HG02970 (cell line): ENCODE results near the gene GUCY1B1.
"Not testable (repeated sequence)": the region's sequence is repeated elsewhere in the genome, so short reads cannot be mapped to it uniquely, and the experiment has no call there.

ENCODE experiments used
- ATAC-seq: cut with Tn5 transposase; IDR thresholded peaks from one replicate; pipeline ENCODE4 v1.9.1; 2021; ENCODE audit warnings: mild to moderate bottlenecking, moderate library complexity, moderate number of reproducible peaks; ENCODE audit not compliant: unreplicated experiment, low FRiP score

The GUCY1B1 gene

DNA sequence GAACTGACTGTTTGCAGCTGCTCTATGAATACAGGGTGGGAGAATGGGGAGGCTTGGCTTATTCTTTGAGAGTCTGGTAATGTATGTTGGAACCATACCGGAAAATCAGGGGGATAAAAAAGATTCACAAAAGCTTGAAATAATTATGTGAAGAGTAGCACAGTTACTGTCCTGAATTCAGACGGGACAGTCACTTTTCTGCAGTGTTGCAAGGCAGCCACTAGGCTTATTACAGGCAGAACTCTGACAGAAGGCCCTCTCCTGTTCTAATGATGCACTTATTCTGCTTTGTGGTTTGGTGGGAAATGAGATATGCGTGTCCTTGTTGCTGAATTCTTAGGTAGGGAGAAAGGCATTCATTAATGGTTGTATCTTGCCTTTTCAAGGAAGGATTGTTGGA lies 37.2 kb downstream of the GUCY1B1 start:
- ATAC-seq, result no peak

DNA sequence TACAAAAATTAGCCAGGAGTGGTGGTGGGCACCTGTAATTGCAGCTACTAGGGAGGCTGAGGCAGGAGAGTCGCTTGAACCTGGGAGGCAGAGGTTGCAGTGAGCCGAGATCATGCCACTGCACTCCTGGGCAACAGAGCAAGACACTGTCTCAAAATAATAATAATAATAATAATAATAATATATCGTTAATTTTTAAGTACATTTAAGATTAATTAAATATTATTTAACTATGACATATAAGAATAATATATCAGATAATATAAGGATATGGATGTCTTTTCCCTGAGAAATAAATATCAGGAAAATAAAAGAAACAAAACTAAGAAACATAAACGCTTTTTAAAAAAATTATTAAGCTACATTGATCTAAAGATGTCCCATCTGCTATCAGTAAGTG lies 38.8 kb downstream of the GUCY1B1 start:
- ATAC-seq, result not testable (repeated sequence)

DNA sequence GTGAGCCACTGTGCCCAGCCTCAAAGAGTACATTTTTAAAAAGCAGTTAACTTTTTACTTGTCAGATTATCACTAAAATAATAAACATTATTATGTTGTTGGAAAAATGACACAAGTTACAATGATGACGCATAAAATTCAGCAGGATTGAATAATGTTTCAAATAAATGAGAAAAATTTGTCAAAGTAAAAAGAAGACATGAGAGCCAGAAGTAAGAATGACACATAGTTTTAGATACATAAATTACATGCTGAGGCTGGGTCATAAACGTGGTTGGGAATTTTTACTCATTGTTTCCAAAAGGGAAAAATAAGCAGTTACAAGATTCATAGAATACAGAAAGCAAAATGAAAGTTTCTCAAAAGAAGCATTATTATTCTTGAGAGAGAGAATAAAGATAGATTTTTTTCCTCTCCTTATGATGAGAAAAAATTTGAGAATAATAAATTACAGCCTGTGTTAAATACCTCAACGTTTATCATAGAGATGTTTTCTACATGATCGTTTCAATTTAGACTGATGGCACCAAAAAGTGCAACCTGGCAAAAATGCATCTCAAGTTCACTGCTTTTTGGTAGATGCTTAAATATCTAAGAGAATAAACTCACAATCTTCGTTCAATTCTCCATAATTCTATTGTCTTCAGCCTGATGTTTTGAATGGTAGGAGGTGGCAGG lies 40.4 kb downstream of the GUCY1B1 start:
- no peak for ATAC-seq

DNA sequence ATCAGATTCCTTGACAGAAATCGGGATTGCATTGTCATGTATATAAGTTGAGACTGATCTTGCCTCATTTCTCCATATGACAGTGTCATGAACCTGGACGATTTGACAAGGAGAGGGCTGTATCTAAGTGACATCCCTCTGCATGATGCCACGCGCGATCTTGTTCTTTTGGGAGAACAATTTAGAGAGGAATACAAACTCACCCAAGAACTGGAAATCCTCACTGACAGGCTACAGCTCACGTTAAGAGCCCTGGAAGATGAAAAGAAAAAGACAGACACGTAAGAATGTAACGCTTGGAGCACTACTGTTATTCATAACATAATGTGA lies 40.9 kb downstream of the GUCY1B1 start:
- no peak for ATAC-seq

DNA sequence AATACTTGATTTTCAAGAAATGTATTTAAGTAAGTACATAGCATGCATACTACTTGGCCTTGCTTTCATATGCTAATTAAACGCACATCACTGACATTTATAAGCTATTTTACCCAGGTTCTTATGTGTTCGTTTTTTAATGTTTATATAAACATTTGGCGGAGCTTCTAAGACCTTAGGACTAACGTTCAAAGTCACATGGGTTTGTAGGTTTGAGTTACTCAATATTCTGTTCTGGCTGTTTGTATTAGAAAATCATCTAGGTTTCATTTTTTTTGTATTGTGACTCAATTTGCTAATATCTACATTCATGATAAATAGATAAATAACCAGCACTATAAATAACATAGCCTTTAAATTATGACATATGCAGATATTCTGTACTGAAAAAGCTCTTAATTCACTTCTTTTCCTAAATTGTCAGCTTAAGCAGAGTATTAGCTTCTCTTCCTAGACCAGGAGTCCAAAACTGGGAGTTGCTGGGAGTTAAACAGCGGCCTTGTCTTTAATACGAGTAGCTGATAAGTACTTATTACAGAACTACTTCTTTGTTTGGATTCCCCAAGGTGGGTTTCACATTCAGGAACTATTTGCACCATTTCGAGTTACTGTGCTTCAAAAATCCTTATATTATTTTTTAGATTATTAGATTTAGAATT lies 42.0 kb downstream of the GUCY1B1 start:
- no peak for ATAC-seq

DNA sequence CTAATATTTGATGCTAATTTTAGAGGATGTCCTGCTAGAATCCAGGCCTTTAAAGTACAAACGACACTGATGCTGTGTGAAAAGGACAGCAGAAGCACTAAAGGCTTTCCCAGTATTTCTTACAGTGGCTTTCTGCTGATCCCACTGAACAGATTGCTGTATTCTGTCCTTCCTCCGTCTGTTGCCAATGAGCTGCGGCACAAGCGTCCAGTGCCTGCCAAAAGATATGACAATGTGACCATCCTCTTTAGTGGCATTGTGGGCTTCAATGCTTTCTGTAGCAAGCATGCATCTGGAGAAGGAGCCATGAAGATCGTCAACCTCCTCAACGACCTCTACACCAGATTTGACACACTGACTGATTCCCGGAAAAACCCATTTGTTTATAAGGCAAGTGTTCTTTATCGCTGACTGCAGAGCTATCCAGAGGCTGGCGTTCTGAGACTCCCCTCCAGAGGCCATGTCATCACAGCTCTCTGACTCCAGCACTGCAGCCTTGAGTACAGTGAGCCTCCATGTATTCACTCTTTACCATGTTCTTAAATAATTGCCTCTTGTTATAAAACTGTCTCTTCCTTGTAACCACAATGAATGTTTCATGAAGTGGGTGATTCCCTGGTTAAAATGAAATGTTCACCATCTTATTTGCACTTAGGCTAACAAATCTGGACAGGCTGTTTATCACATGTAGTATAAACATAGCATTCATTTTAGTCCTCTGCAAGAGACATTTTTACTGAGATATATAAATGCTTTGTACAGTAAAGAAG lies 43.6 kb downstream of the GUCY1B1 start:
- ATAC-seq, result no peak

DNA sequence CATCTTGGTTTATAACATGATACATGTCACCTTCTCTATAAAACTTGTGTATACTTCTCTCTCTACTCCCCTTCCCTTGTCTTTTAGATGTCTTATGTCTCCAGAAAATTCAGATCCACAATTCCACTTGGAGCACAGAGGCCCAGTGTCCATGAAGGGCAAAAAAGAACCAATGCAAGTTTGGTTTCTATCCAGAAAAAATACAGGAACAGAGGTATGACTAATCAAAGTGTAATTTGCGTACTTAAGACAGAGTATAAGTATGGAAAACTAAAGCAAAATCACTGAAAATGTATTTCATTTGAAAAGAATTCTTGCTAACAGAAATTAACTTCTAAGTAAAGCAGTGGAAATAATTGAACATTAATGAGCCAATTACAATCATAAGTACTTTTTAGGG lies 46.2 kb downstream of the GUCY1B1 start:
- no peak for ATAC-seq

DNA sequence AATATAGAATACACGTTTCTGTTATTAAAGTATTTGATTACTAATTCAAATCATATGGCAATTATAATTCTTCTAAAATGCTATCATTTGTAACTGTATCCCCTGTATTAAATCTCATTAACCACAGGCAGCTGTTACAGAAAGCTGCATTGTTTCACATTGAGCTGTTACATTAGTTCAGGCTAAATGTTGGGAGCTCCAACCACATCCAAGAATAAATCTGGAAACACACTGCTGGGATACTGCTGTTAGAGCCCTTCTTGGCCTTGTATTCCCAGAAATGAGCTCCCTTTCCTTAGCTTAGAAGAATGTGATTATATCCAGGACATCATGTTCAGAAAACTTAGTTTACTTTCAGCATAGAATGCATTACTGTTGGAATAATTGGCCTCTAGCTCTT lies 48.2 kb downstream of the GUCY1B1 start:
- ATAC-seq, result no peak

DNA sequence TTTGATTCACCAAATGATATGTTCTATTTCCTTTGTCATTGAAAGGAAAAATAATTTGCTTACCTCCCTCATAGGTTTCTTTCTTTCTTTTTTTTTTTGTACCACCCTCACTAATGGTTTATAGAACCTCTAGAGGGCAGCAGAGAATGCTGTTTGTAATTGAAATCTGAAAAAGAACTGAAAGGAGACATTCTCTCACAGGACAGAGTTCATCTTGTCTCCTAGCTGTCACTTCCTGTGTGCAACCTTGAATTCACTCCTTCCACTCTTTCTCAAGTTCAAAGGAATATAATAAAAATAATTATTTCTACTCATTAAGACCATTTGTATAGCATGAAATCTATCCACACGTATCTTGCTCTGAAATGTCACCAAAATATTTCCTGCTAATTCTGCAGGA lies 51.0 kb downstream of the GUCY1B1 start:
- ATAC-seq, result peak; percentile 95

DNA sequence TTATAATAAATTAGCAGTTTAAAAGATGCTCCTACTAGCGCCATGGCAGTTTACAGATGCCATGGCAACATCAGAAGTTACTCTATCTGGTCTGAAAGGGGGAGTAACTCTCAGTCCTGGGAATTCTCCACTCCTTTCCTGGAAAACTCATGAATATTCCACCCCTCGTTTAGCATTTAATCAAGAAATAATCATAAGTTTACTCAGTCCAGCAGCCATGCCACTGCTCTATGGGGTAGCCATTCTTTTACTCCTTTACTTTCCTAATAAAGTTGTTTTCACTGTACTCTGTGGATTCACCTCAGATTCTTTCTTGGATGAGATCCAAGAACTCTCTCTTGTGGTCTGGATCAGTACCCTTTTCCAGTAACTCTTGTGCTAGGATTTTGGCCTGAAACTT lies 52.3 kb downstream of the GUCY1B1 start:
- ATAC-seq, result no peak

DNA sequence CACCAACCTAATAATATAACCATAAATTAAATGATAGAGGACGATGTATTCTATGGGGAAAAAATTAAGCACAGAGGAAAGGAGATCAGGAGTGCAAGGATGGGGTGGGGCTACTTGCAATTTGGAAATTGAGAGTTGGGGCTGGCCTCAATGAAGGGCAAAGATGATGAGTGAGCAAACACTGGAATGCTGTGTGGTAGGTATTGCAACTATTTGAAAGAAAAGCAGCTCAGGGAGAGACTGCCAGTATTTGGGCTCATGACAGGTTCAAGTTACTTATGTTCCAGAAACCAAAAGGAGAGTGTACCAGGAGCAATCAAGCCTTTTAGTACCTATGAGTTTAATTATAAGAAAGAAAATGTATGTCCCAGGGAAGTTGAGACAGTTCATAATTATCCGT lies 59.8 kb downstream of the GUCY1B1 start:
- no peak for ATAC-seq

DNA sequence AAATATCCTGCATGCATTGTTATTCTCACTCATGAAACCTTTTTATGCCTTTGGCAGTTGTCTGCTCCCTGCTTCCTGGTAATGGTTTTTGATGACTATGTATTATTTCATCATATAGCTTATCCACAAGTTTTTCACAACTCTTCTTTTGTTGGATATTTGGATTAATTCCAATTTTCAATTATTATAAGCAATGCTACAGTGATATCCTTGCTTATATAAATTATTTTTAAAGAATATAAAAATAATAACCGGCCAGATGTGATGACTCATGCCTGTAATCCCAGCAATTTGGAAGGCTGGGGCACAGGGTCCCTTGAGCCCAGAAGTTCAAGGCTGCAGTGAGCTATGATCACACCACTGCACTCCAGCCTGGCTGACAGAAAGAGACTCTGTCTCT lies 60.2 kb downstream of the GUCY1B1 start:
- no peak for ATAC-seq

DNA sequence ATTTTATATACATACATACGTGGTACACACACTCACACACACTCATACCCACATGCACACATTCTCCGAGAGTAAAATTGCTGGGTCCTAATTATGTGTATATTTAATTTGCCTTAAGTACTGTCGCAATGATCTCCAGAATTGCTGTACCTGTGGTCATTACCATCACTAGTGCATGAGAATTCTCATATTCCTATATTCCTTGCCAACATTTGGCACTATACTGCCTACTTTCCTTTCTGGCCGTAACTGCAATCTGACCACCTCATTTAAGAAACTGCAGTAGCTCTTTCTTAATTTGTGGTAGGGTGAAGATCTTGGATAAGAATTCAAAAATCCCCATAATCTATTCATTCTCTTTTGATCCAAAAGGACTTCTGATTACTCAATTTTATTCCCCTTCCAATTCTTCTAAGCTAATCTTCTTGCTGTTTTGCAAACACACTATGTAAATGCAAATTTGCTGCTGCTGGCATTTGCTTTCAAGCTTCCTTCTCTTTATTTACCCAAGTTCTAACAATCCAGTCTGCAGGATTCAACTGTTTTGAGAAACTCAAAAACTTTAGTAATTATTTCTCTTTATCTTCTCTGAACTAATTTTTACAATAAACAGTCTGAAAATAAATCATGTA lies 62.2 kb downstream of the GUCY1B1 start:
- ATAC-seq, result no peak

DNA sequence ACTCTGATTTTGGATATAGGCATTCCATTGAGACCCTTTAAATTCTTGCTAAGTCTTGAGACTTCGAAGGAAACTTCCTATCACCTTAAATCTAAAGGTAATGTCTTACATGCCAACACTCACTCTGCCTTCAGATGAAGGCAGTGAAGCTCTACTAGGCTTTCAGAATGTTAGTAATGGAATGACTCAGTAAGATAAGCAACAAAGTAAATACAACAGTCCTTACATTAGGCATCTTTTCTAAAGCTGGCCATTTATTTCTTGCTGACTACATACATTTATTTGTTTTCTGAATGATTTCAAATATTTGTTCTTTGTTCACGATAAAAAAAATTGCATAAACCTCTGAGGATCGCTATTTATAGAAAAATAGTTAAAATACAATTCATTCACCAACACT lies 63.8 kb downstream of the GUCY1B1 start:
- no peak for ATAC-seq

DNA sequence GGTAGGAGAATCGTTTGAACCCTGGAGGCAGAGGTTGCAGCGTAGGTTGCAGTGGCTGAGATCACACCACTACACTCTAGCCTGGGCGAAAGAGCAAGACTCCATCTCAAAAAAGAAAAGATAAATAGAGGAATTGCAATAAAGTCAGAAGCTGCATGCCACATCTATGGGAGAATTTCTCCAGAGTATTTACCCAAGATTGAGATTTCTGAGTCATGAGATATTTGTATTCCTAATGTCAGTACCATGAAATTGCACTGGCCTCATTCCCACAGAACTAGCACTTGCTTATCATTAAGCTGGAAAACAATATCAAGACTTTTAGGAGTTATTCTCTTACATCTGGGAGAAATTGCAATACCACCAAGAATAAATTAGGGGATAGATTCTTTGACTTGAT lies 69.8 kb downstream of the GUCY1B1 start:
- no peak for ATAC-seq

DNA sequence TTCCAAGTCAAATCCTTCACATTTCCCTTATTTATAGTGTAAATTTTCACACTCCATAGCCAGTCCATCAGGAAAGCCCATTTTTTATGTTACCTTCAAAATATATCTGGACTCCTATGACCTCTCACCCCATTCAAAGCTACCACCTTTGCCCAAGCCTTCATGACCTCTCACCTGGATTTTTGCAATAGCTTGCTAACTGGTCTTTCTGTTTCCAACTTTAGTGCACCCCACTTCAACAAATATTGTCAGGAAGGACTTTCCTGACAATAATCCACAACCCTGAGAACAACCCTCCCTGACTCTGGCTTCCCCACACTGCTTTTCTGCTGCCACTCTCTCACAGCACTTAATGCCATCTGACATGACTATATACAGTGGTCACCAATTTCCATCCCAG lies 73.8 kb downstream of the GUCY1B1 start:
- ATAC-seq, result no peak

DNA sequence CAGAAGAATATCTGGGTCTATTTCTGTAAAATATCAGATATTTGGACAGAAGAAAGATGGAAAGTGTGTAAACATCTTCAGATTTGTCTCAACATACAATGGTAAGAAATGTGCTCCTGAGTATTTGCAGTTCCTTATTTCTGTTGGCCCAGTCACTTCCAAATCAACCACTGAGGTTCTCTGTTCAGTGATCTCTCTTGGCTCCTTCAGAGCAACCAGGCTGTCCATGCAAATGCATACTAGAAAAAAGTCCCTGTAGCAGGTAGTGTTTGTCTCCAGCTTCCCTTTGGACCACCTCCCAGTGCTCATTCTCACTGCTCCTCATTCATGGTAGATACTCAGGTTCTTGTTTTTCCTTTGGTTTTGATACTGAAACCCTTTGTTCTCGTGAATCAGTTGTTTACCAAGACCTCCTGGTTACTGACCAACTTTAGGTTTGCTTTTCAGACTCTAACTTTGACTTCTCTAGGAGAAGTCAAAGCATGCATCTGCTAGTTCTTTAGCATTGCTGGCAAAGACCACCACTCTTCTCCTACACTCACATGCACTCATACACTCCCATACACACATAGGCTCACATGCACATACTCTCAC lies 78.5 kb downstream of the GUCY1B1 start:
- ATAC-seq, result no peak

DNA sequence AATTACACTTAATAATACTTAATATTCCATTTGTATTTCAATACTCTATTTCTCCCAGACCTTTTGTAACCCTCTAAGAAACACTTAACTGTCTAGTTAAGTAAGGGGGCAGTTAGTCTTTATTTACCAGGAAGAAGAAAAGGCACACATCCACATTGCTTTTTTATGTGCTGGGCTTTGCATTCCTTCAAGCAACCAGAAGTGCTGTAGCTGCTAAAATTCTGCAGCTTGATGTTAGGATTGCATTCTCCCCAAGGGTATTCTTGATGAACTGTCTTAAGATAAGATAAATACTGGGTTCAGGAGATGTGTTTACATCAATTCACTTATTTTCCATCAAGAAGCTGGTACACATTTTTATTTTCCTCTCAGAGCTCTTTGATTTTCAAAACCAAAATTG lies 83.3 kb downstream of the GUCY1B1 start:
- ATAC-seq, result no peak

DNA sequence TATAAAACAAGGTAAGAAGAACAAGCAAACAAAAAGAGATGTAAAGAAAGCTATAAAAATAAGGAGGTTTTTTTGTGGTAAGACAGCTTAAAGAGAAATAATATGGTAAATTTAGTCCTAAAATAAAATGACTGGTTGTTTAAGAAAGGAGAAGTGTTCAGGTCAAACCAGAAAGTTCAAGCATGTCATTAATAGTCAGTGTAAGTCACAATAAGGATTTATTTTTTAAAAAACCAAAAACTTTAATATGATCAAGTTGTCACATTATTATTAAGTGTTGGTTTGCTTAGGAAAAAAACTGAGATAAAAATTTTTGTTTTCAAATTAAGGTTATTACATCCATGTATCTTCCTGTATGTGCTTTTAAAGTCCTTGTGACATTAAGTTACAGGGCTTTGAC lies 88.1 kb downstream of the GUCY1B1 start:
- no peak for ATAC-seq

DNA sequence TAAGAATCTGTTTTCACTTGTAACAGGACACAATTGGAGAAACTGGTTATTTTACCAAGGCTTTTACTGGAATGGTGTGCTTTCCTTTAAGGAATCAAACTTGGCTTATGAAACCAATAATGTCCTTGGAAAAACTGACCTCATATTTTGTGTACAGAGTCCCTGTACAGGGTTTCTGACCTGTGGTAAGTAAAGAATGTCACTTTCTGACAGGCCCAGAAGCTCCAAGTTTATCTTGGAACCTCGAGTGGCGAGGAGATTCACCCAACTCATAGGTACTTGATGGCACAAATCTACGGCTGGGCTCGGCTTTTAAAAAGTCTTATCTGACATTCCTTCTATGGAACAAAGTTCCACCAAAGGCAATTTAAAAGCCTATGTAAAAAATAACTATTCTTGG lies 90.2 kb downstream of the GUCY1B1 start:
- no peak for ATAC-seq

DNA sequence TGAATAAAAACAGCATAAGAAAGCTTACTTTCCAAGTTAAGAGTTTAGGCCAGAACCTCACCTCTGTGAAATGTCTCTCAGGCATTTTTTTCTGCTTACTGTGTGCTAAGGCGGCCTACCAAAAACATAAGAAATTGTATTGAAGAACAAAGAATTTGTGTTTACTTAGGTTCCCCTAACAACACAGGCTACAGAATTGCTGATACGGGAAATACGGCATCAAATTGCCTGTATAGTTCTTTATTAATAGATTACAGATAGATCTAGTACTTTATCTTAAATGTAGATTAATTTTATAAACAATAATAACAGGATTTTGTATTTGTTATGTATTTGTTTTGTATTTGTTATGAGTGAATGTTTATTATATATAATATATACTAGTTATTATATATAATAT lies 94.4 kb downstream of the GUCY1B1 start:
- no peak for ATAC-seq
